HG02870 (cell line): Measurements from ENCODE around the gene AK2.
A peak's percentile ranks its signal among the peaks of the same experiment; 100 is the strongest.
"Not testable (repeated sequence)": the region's sequence is repeated elsewhere in the genome, so short reads cannot be mapped to it uniquely, and the experiment has no call there.

Source experiments
- ATAC-seq: cut with Tn5 transposase; IDR thresholded peaks from one replicate; pipeline ENCODE4 v1.9.1; 2021; ENCODE audit warnings: mild to moderate bottlenecking, moderate library complexity; ENCODE audit not compliant: unreplicated experiment

AK2 gene

DNA sequence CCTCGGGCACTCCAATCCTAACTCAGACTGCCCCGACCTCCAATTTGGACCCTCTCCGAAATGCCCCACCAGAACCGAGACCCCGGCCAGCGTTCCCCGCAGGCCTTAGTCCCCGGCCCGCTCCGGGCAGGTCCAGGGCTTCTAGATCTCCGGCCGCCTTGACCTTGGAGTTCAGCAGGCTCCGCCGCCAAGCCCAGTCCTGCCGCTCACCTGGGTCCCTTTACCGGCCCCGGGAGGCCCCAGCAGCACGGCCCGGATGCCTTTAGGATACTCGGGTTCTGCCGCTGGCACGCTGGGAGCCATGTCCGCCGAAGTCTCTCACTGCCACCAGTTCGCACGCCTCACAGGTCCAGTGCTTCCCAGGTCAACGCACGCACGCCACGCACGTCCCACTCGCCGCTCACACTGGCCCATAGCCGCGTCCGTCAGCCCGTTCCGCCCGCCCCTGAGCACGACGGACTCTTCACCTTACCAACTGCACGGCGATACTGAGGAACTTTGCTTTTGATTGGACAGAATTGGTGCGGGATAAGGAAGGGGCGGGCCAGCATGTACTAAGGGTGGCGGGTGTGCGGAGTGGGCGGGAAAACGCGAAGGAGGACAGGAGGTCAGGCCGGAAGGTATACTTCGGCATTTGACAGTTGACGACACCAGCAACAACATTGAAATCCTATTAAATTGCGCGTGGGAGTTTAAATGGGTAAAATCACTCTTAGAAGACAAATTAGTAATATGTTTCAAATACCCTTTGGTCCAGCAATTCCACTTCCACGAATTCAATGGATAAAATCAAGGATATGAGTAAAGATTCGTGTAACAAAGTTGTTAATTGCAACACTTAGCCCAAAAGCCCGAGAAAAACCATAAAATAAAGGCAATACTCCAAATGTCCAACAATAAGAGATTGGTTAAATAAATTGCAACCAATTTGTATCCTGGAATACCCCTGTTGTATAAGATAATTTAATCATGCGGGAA, at the start of gene AK2:
Gene AK2, minus strand, starts transcription at position 358 of the 978 bp plus-strand sequence. Its CDS starts 55 bp downstream, at position 303.
- peak; percentile 99 for ATAC-seq

DNA sequence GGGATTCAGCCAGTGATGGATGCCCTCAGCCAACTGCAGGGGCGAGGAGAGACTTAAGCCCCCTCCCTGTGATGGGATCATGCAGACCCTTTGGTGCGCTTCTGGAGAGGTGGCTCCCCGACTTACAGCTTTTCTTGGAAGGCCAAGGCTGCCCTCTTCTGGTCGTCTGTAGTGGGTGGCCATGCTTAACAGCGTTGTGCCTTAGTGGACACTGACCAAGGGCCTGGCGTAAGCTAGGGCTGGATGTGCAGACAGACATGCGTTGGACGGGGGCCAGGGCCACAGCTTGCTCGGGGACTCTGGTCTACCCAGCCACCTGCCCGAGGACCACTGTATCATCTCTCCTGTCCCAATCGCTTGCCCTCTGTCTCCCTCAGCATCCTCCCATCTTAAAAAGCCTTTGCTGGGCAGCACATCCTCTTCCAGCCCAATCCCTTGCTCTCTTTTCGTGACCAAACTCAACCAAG, 49.7 kb upstream of the AK2 start:
- ATAC-seq, result no peak

DNA sequence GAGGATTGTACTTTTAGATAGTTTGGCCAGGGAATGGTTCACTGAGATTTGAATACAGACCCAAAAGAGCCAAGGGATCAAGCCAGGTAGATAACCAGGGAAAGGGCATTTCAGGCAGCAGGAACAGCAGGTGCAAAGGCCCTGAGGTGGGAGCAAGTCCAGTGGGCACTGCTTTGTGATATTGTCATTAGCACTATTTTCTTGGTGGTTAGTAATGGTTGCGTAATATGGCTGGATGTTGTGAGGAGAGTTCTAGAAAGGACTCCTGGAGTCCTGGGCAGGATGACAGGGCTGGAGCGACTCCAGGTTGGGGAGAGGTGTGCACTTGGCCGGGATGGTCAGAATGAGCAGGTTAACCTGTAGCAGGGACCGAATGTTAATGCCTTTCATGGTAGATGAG, 48.6 kb upstream of the AK2 start:
- ATAC-seq, result no peak

DNA sequence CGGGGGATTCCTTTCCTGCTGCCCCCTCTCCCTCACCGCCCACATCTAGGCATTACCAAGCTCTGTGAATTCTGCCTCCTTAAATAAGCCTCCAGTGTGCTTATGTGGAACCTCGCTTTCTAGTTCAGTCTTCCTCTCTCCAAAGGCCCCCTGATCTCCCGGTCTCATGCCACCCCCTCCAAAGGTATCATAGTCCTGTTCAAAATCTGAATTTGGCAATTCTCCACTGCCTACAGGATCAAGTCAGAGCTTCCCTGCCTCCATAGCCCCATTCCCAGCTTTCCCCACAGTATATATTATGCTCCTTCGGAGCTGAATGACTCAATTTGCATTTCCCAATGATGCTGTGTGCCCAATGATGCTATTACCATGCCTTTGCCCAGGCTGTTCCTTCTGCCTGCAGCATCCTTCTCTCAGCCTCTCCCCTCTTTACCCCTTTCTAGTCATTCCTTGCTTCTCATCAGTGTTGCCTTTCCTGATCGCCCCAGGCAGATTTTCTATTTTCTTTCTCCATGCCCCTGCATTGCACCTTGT, 46.0 kb upstream of the AK2 start:
- ATAC-seq, result no peak

DNA sequence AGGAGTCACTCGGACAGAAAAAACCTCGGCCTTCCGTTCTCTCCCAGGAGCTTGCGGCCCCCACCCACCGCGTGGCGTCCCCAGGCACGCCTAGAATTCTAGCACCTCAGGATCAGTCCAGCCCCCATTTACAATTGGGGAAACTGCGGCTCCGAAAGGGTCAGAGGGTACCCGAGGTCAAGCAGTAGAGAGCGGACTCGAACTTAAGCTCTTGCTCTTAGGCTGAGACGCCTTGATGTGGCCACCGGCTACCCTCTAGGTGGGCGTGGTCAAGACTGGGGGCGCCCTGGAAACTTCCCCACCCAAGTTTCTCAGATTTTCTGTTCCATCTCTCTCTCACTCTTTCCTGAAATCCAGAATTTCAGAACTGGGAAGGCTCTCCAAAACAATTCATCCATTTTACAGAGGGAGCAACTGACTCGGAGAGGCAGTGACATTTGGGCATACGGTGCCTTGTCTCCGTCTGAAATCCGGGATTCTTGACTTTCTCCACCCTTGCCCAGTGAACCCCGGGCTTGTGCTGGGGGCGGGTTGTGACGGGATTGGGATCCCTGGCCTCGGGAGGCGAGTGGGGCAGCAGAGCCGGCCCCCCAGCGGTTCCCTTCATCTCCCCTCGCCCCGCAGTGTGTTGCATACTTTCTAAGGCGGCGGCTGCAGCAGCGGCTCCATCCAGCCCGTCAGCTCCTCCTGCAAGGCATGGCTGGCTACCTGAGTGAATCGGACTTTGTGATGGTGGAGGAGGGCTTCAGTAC, 45.0 kb upstream of the AK2 start:
- no peak for ATAC-seq

DNA sequence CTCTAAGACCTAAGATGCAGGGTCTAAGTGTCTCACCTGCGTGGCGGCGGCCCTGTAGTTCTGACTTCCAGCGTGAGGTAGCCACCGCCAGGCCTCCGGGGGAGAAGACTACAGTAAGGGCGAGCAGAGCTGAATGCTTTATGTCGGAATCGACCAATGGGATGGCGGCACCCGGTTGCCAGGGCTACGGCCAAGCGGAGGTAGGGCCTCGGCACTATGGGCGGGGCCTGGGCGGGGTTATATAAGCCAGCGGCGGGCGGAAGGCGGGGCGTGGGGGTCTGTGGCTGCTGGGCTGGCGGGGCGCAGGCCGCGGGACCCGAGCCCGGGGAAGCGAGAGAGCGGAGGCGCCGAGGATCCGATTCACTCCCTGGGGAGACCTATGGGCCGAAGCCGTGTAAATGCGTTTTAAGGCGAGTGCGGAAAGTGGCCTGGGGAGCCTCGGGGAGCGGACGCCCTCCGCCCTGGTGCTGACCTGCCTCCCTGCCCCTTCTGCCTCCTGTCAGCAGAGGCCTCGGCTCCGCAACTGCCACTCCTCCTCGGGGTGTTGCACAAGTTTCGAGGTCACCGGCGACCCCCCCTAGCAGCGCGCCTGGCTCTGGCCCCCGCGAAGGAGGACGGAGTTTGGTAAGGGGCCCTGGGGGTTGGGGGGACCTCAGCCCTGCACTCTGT, 44.3 kb upstream of the AK2 start, which contains the start of gene AZIN2:
Gene AZIN2, plus strand, starts transcription at position 269 of the 669 bp plus-strand sequence. CDS start 1,097 bp downstream, outside the sequence.
- ATAC-seq, result peak; percentile 91

DNA sequence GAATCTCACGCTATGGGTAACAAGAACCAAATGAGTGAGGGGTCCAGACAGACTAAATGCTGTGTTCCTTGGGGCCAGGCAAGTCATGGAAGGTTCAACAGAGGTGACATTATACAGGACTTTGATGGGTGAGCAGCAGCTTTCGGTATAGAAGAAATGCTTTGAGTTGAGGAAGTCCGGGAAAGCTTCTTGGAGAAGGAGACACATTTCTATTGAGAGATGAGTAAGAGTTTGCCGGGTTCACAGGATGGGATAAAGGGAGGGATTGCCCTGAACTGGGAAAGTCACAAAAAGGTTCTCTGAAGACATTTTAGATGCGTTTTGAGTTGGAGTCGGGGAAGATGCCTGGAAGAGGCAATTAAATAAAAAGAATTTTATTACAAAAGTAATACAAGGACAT, 43.7 kb upstream of the AK2 start:
- ATAC-seq, result no peak

DNA sequence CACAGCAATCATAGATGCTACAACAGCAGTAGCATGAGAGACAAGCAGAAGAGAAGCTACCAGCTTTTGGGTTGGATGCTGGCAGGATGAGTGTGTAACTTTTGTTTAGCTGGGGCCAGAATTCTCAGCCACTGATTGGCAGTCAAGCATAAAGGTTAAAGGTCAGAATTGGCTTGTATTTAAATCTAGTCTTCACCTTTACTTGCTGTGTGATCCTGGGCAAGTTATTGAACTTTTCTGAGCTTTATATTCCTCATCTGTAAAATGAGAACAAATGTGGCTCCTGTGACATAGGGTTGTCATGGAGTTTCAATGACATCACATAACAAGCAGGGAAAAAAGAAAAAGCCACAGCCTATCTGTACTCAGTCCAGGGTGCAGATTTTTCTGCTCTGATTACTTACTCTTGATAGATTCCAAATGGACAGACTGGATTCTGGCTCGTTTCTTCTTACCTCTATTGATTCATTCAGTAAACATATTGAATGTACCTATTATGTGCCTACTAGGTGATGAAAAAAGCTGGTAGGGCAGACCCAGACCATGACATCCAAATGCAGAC, 41.4 kb upstream of the AK2 start:
- no peak for ATAC-seq

DNA sequence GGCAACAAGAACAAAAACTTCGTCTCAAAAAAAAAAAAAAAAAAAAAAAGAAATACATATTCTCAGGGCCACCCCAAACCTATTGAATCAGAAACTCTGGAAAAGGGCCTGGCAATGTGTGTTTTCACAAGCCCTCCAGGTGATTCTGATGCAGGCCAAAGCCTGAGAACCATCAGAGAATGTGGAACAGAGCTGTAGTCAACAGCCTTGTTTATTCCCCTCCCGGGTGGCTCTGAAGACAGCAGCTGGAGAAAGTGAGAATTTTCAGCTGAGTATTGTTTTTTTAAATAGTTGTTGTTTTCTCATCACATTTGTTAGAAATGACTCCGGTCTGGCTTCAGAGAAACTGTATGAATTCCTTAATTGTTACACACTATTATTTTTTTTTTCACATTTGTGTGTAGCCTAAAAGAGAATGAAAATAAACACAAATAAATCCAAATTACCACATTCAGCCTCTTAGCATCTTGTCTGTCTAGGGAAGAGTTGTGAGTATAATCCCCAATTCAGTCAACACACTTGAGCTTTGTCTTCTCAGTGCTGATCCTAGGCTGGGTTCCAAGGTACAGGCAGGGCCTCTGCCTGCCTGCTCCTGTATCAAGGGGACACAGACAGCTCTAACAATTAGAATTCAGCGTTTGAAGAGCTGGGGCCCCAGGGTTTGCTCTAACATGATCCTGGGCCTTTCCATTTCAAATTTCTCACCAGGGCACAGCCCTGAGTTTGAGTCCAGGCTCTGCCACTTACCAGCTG, 37.7 kb upstream of the AK2 start:
- ATAC-seq, result no peak

DNA sequence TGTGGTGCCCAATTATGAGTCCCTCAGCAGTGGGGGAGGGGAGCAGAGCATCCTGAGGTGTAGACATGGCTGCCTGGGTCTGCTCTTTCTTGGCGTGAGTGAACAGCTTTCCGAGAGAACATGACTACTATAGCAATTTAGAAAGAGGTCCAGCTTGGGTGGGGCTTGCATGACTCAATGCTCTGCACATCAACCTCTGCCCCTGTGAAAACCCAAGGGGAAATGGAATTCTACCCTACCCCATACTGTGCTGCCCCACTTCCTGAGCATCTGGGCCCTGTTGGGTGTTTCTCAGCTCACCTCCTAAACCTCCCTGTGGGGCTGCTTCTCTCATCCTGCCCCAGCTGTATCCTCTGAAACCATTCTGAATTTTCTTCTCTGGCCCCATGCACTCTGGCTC, 36.0 kb upstream of the AK2 start:
- ATAC-seq, result no peak

DNA sequence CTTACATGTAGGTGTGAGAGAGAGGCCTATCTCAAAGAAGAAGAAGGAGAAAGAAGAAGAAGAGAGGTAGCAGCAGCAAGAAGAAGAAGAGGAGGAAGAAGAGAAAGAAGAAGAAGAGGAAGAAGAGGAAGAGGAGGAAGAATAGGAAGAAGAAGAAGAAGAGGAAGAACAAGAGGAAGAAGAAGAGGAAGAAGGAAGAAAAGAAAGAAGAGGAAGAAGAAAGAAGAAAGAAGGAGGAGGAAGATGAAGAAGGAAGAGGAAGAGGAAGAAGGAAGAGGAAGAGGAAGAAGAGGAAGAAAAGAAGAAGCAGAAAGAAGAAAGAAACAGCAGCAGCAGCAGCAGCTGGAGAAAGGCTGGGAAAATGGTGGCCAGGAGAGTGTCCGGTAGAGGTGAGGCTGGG, 33.9 kb upstream of the AK2 start:
- ATAC-seq, result no peak

DNA sequence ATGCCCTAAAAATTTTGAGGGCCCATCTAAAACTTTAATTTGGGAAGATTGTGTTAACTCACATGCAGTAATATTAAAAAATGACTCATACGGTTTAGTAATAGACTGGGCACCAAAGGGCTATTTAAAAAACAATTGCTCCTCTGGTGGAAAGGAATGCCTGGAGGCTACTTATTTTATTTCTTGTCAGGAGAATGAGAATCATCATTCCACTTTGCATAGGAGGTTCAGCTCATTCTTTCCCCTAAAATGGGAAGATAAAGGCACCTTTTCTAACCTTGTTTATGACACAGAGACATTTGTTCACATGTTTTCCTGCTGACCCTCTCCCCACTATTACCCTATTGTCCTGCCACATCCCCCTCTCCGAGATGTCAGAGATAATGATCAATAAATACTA, 31.4 kb upstream of the AK2 start:
- not testable (repeated sequence) for ATAC-seq

DNA sequence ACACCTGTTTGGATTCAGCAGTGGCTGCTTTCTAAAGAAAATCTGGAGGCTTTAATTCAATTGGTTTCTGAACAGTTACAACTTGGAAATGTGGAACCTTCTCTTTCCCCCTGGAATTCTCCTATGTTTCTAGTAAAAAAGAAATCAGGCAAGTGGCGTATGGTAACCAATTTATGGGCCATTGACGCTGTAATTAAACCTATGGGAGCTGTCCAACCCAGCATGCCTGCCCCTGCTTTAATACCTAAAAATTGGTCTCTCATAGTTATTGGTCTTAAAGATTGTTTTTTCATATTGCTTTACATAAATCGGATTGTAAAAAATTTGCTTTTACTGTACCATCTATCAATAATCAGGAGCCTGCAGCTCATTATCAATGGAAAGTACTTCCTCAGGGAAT, 29.8 kb upstream of the AK2 start:
- ATAC-seq, result not testable (repeated sequence)

DNA sequence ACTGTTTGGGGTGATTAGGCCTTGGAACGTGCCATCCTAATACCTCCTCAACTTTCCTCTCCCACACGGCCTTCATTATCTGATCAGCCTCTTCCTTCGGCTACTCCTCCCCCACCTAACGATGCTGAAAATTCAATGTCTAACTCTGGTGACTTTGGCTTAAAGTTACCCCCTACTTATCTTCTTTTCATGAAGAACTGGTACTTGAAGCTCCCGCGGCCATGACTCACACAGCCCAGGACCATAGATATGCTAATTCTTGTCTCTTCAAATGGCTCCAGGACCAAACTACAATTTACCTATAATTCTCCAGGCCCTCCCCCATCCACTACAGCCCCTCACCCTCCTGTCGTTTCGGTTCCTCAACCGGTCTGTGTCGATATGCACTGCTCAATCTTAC, 28.6 kb upstream of the AK2 start:
- no peak for ATAC-seq

DNA sequence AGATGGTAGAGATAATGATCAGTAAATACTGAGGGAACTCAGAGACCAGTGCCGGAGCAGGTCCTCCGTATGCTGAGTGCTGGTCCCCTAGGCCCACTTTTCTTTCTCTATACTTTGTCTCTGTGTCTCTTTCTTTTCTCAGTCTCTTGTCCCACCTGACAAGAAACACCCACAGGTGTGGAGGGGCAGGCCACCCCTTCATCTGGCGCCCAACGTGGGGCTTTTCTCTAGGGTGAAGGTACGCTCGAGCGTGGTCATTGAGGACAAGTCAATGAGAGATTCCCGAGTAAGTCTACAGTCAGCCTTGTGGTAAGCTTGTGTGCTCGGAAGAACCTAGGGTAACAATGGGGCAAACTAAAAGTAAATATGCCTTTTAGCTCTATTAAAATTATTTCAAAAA, 27.6 kb upstream of the AK2 start:
- ATAC-seq, result not testable (repeated sequence)

DNA sequence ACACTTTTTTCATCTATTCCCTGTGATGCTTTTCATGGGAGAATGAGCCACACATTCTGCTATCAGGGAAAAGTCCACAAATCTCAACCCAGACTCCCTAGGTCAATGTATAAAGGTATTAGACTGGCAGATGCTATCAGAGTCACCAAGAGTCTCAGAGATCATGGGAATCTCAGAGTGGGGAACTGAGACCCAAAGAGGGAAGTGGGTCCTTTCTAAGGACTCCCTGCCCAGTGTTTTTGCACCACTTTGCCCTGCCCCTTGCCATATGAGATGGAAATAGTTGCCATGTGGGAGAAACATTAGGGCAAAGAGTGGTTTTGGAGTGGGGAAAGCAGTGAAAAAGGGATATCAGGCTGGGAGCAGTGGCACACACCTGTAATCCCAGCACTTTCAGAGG, 25.2 kb upstream of the AK2 start:
- no peak for ATAC-seq

DNA sequence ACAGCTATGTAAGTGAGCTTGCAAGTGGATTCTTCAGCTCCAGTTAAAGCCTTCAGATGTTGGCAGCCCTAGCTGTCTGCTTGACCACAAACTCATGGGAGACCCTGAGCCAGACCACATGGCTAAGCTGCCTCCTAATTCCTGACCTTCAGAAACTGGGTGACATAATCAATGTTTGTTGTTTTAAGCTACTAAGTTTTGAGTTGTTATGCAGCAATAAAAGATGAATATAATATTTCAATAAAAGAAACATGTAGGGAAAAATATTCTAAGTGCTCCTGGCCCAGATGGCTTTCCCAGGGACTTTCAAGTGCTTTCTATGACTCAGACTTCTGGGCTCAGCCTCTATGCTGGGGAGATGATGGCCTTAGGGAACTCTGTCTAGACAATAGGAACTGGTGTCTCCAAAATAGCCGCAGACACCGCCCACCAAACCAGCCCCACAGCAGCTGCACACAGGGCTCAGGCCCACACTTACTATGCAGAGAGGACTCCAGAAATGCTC, 23.9 kb upstream of the AK2 start:
- no peak for ATAC-seq

DNA sequence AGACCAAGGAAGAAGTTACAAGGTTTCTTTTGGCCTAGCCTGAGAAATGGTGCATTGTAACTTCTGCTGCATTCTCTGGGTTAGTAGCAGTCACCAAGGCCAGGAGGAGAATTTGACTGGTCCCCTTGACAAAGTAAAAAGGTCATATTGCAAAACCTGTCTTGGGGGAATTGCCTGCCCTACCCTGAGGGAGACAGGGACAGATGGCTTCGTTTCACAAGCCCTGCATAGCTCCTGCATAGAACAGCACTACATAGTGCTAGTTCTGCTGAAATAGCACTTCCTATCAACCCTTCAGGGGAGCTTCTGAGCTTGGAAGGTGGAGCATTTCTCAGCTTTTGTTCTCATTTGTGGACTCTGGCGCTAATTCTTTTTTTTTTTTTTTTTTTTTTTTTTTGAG, 20.4 kb upstream of the AK2 start:
- ATAC-seq, result no peak

DNA sequence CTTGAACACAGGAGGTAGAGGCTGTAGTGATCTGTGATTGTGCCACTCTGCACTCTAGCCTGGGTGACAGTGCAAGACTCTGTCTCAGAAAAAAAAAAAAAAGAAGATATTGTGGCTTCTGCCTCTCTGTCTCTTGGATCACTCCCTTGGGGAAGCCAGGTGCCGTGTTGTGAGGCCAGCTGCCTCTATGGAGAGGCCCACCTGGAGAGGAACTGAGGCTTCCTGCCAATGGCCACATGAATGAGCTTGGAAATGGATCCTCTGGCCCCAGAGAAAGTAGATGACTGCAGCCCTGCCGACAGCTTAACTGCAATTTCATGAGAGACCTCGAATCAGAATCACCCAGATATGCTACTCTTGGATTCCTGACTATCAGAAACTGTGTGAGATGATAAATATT, 19.7 kb upstream of the AK2 start:
- ATAC-seq, result no peak
